HG03103 (cell line): Measurements from ENCODE around the gene KCNQ5.

Experiments
- ATAC-seq: cut with Tn5 transposase; IDR thresholded peaks from one replicate; pipeline ENCODE4 v1.9.1; 2021; ENCODE audit warnings: low read depth; ENCODE audit not compliant: unreplicated experiment

KCNQ5 gene

GRCh38 chr6:73030791-73031782, 409.2 kb downstream of the KCNQ5 start:
- no peak for ATAC-seq

- ATAC-seq = no peak
Measured at GRCh38 chr6:73032586-73032985, 410.7 kb downstream of the KCNQ5 start.

- ATAC-seq = no peak
Measured at GRCh38 chr6:73036689-73037088, 414.8 kb downstream of the KCNQ5 start.

- ATAC-seq = no peak
Measured at GRCh38 chr6:73041051-73041450, 419.2 kb downstream of the KCNQ5 start.

GRCh38 chr6:73042892-73043291, 421.0 kb downstream of the KCNQ5 start:
- no peak for ATAC-seq

GRCh38 chr6:73043446-73043845, 421.6 kb downstream of the KCNQ5 start:
- no peak for ATAC-seq

GRCh38 chr6:73045609-73046008, 423.7 kb downstream of the KCNQ5 start:
- ATAC-seq = no peak

GRCh38 chr6:73047801-73048200, 425.9 kb downstream of the KCNQ5 start:
- ATAC-seq = no peak

- ATAC-seq = no peak
Measured at GRCh38 chr6:73049971-73050594, 428.2 kb downstream of the KCNQ5 start.

GRCh38 chr6:73050706-73051105, 428.8 kb downstream of the KCNQ5 start:
- ATAC-seq = no peak

GRCh38 chr6:73051147-73051546, 429.3 kb downstream of the KCNQ5 start:
- no peak for ATAC-seq

GRCh38 chr6:73054958-73055357, 433.1 kb downstream of the KCNQ5 start:
- no peak for ATAC-seq

- no peak for ATAC-seq
Measured at GRCh38 chr6:73058736-73059135, 436.9 kb downstream of the KCNQ5 start.

- ATAC-seq = no peak
Measured at GRCh38 chr6:73062130-73062529, 440.3 kb downstream of the KCNQ5 start.

- no peak for ATAC-seq
Measured at GRCh38 chr6:73062837-73063236, 441.0 kb downstream of the KCNQ5 start.

GRCh38 chr6:73064266-73064665, 442.4 kb downstream of the KCNQ5 start:
- no peak for ATAC-seq

- no peak for ATAC-seq
Measured at GRCh38 chr6:73073238-73073637, 451.4 kb downstream of the KCNQ5 start.

- no peak for ATAC-seq
Measured at GRCh38 chr6:73074175-73074574, 452.3 kb downstream of the KCNQ5 start.

- no peak for ATAC-seq
Measured at GRCh38 chr6:73076211-73076954, 454.5 kb downstream of the KCNQ5 start.

GRCh38 chr6:73078333-73078862, 456.5 kb downstream of the KCNQ5 start:
- ATAC-seq = no peak
